OCI-M1 (cell line): ENCODE data around the gene RNF150.
"Not testable (repeated sequence)": the region's sequence is repeated elsewhere in the genome, so short reads cannot be mapped to it uniquely, and the experiment has no call there.

Source experiments
- DNase-seq: peaks from one replicate; lab custom pipeline; 2025; lab: John Stamatoyannopoulos, UW

RNF150 gene

GRCh38 chr4:141075553-141075952, 57.7 kb downstream of the RNF150 start:
- DNase-seq, result no peak

- DNase-seq, result no peak
Measured at GRCh38 chr4:141074098-141074878, 59.0 kb downstream of the RNF150 start.

GRCh38 chr4:141066690-141067089, 66.6 kb downstream of the RNF150 start:
- DNase-seq, result no peak

- no peak for DNase-seq
Measured at GRCh38 chr4:141065872-141066271, 67.4 kb downstream of the RNF150 start.

GRCh38 chr4:141062651-141063050, 70.6 kb downstream of the RNF150 start:
- no peak for DNase-seq

GRCh38 chr4:141058591-141059512, 74.4 kb downstream of the RNF150 start:
- DNase-seq, result no peak

GRCh38 chr4:141057582-141057981, 75.7 kb downstream of the RNF150 start:
- DNase-seq, result no peak

- DNase-seq, result no peak
Measured at GRCh38 chr4:141056473-141056872, 76.8 kb downstream of the RNF150 start.

GRCh38 chr4:141054446-141054845, 78.8 kb downstream of the RNF150 start:
- DNase-seq, result no peak

- DNase-seq, result not testable (repeated sequence)
Measured at GRCh38 chr4:141050999-141051398, 82.3 kb downstream of the RNF150 start.

- DNase-seq, result no peak
Measured at GRCh38 chr4:141047228-141047884, 85.9 kb downstream of the RNF150 start.

GRCh38 chr4:141046255-141046654, 87.0 kb downstream of the RNF150 start:
- DNase-seq, result peak; percentile 42

GRCh38 chr4:141045848-141046247, 87.4 kb downstream of the RNF150 start:
- no peak for DNase-seq

- DNase-seq, result no peak
Measured at GRCh38 chr4:141041021-141041476, 92.2 kb downstream of the RNF150 start.

GRCh38 chr4:141039156-141039555, 94.1 kb downstream of the RNF150 start:
- no peak for DNase-seq

- DNase-seq, result no peak
Measured at GRCh38 chr4:141038428-141038827, 94.8 kb downstream of the RNF150 start.

GRCh38 chr4:141037446-141037845, 95.8 kb downstream of the RNF150 start:
- no peak for DNase-seq

- no peak for DNase-seq
Measured at GRCh38 chr4:141036786-141037185, 96.5 kb downstream of the RNF150 start.

GRCh38 chr4:141035920-141036319, 97.3 kb downstream of the RNF150 start:
- no peak for DNase-seq

- no peak for DNase-seq
Measured at GRCh38 chr4:141028024-141028529, 105.2 kb downstream of the RNF150 start.

GRCh38 chr4:141027421-141027820, 105.8 kb downstream of the RNF150 start:
- no peak for DNase-seq

GRCh38 chr4:141026900-141027299, 106.4 kb downstream of the RNF150 start:
- DNase-seq, result no peak
